H9 (cell line): ENCODE data around the gene GALNS. TPM values are rescaled to one million over a fixed set of nuclear protein-coding genes. Genes with fewer than 3 reads are reported as not detected.

ENCODE experiments used
- DNase-seq: peaks from one replicate; pipeline ENCODE4 v3.0.0-alpha.2; 2017
- H2AFZ ChIP-seq: one replicate; pipeline ENCODE4 v1.6.1; 2013; ENCODE audit warnings: mild to moderate bottlenecking, low read length, control low read depth, moderate library complexity
- H2AK5ac ChIP-seq: 2 replicates; pipeline ENCODE4 v1.6.1; 2013; ENCODE audit warnings: low read length, control low read depth, mixed read lengths; ENCODE audit not compliant: insufficient read length
- H2BK120ac ChIP-seq: one replicate; pipeline ENCODE4 v1.6.1; 2013; ENCODE audit warnings: low read depth, mild to moderate bottlenecking, low read length, control low read depth, inconsistent platforms; ENCODE audit not compliant: poor library complexity, severe bottlenecking
- H2BK12ac ChIP-seq: 2 replicates; pipeline ENCODE4 v1.6.1; 2013; ENCODE audit warnings: low read length, control low read depth, mixed read lengths, low read depth; ENCODE audit not compliant: insufficient read length
- H2BK15ac ChIP-seq: 2 replicates; pipeline ENCODE4 v1.6.1; 2013; ENCODE audit warnings: low read depth, low read length, control low read depth
- H2BK20ac ChIP-seq: one replicate; pipeline ENCODE4 v1.6.1; 2013; ENCODE audit warnings: low read depth, mild to moderate bottlenecking, low read length, control low read depth, inconsistent platforms; ENCODE audit not compliant: poor library complexity, severe bottlenecking
- H2BK5ac ChIP-seq: 2 replicates; pipeline ENCODE4 v1.6.1; 2013; ENCODE audit warnings: low read length, control low read depth, mixed read lengths; ENCODE audit not compliant: insufficient read length
- H3K14ac ChIP-seq: 2 replicates; pipeline ENCODE4 v1.6.1; 2013; ENCODE audit warnings: low read length, control low read depth; ENCODE audit not compliant: insufficient read depth
- H3K18ac ChIP-seq: 2 replicates; pipeline ENCODE4 v1.6.1; 2013; ENCODE audit warnings: low read depth, mild to moderate bottlenecking, mixed read lengths, low read length, control low read depth; ENCODE audit not compliant: insufficient read length
- H3K23ac ChIP-seq: 2 replicates; pipeline ENCODE4 v1.6.1; 2013; ENCODE audit warnings: low read length, control low read depth, mixed read lengths, low read depth; ENCODE audit not compliant: insufficient read length
- H3K23me2 ChIP-seq: 2 replicates; pipeline ENCODE4 v1.6.1; 2013; ENCODE audit warnings: low read depth, mild to moderate bottlenecking, mixed read lengths, low read length, control low read depth; ENCODE audit not compliant: insufficient read length, poor library complexity, severe bottlenecking
- H3K27ac ChIP-seq: 2 replicates; pipeline ENCODE4 v1.5.1; 2013; ENCODE audit warnings: low read length, control low read depth, mixed read lengths, low read depth; ENCODE audit not compliant: insufficient read length
- H3K27me3 ChIP-seq: 2 replicates; pipeline ENCODE4 v1.6.1; 2013; ENCODE audit warnings: low read length, control low read depth, inconsistent platforms; ENCODE audit not compliant: insufficient read depth
- H3K4ac ChIP-seq: 2 replicates; pipeline ENCODE4 v1.6.1; 2013; ENCODE audit warnings: low read depth, mild to moderate bottlenecking, control low read depth, inconsistent platforms, low read length, moderate library complexity
- H3K4me1 ChIP-seq: 2 replicates; pipeline ENCODE4 v1.6.1; 2013; ENCODE audit warnings: low read length, control low read depth, inconsistent platforms; ENCODE audit not compliant: insufficient read depth
- H3K4me2 ChIP-seq: 2 replicates; pipeline ENCODE4 v1.6.1; 2013; ENCODE audit warnings: low read length, control low read depth, mixed read lengths; ENCODE audit not compliant: insufficient read length, insufficient read depth
- H3K56ac ChIP-seq: 2 replicates; pipeline ENCODE4 v1.6.1; 2013; ENCODE audit warnings: low read depth, mild to moderate bottlenecking, mixed read lengths, low read length, control low read depth; ENCODE audit not compliant: insufficient read length
- H3K79me1 ChIP-seq: 2 replicates; pipeline ENCODE4 v1.6.1; 2013; ENCODE audit warnings: low read depth, mild to moderate bottlenecking, moderate library complexity, low read length, control low read depth, inconsistent platforms; ENCODE audit not compliant: insufficient read depth, poor library complexity, severe bottlenecking
- H3K79me2 ChIP-seq: 2 replicates; pipeline ENCODE4 v1.6.1; 2013; ENCODE audit warnings: low read length, control low read depth, inconsistent platforms; ENCODE audit not compliant: insufficient read depth
- H3K9ac ChIP-seq: 2 replicates; pipeline ENCODE4 v1.6.1; 2013; ENCODE audit warnings: low read length, control low read depth, mixed read lengths; ENCODE audit not compliant: insufficient read length; ENCODE audit errors: extremely low read depth
- H3K9me3 ChIP-seq: one replicate; pipeline ENCODE4 v1.6.1; 2013; ENCODE audit warnings: low read depth, low read length, inconsistent platforms; ENCODE audit not compliant: control insufficient read depth
- H3T11ph ChIP-seq: one replicate; pipeline ENCODE4 v1.6.1; 2013; ENCODE audit warnings: mild to moderate bottlenecking, low read length, control low read depth, inconsistent platforms
- H4K20me1 ChIP-seq: one replicate; pipeline ENCODE4 v1.6.1; 2013; ENCODE audit not compliant: control insufficient read depth, insufficient read length, insufficient read depth
- H4K5ac ChIP-seq: 2 replicates; pipeline ENCODE4 v1.6.1; 2013; ENCODE audit warnings: low read depth, mild to moderate bottlenecking, mixed read lengths, low read length, control low read depth; ENCODE audit not compliant: insufficient read length
- H4K8ac ChIP-seq: replicated peaks from 2 replicates; pipeline ENCODE4 v1.6.1; 2013; ENCODE audit warnings: low read length, control low read depth, mixed read lengths, low read depth; ENCODE audit not compliant: insufficient read length
- H4K91ac ChIP-seq: 2 replicates; pipeline ENCODE4 v1.6.1; 2013; ENCODE audit warnings: low read depth, mild to moderate bottlenecking, moderate library complexity, mixed read lengths, low read length, control low read depth; ENCODE audit not compliant: insufficient read length
- H3K27ac Mint-ChIP-seq, 3 experiments: 2 replicates in 2 of 3; 3 replicates in 1 of 3; pipeline ENCODE4 v1.8.0; 2020 to 2021; ENCODE audit warnings: mixed read lengths in 3 of 3, mild to moderate bottlenecking in 1 of 3, moderate library complexity in 1 of 3
- H3K27me3 Mint-ChIP-seq: 2 replicates; pipeline ENCODE4 v1.8.0; 2021; ENCODE audit warnings: low read depth, mild to moderate bottlenecking, moderate library complexity, mixed read lengths
- H3K36me3 Mint-ChIP-seq, 3 experiments: 2 replicates in 2 of 3; 3 replicates in 1 of 3; pipeline ENCODE4 v1.8.0; 2020 to 2021; ENCODE audit warnings: low read depth in 3 of 3, mixed read lengths in 3 of 3; ENCODE audit not compliant: insufficient read depth in 1 of 3
- H3K4me1 Mint-ChIP-seq, 2 experiments: 2 replicates each; pipeline ENCODE4 v1.8.0; 2020; ENCODE audit warnings: mixed read lengths in 2 of 2
- H3K4me3 Mint-ChIP-seq, 2 experiments: 2 replicates in 1 of 2; 3 replicates in 1 of 2; pipeline ENCODE4 v1.8.0; 2020 to 2021; ENCODE audit warnings: mild to moderate bottlenecking in 2 of 2, mixed read lengths in 2 of 2, moderate library complexity in 1 of 2
- H3K9me3 Mint-ChIP-seq, 2 experiments: 2 replicates in 1 of 2; 3 replicates in 1 of 2; pipeline ENCODE4 v1.8.0; 2020; ENCODE audit warnings: mild to moderate bottlenecking in 2 of 2, mixed read lengths in 2 of 2, moderate library complexity in 1 of 2
- WGBS: extraction: QIAGEN DNeasy Blood & Tissue Kit; methylation state at CpG from one replicate; pipeline ENCODE4 v1.1.7; 2013; ENCODE audit warnings: missing lambda C conversion rate, low lambda C conversion rate, mixed read lengths; ENCODE audit not compliant: insufficient read length; ENCODE audit errors: extremely low coverage; 5-methylcytosine and 5-hydroxymethylcytosine counted together
- total RNA-seq: library from RNA; stranded (reverse); gene quantifications from 2 replicates; pipeline ENCODE4 v1.2.1, GENCODE V29; 2021
- TF ChIP-seq, protein P1 (sequence below): fragments of 200-600 bp; sonication (generic); conservative IDR thresholded peaks from 3 replicates; pipeline ENCODE4 v1.8.0; 2021; ENCODE audit warnings: antibody characterized with exemption, mild to moderate bottlenecking

The GALNS gene
- total RNA-seq, 1 experiment from 2014 or later: 20.3 TPM

DNA sequence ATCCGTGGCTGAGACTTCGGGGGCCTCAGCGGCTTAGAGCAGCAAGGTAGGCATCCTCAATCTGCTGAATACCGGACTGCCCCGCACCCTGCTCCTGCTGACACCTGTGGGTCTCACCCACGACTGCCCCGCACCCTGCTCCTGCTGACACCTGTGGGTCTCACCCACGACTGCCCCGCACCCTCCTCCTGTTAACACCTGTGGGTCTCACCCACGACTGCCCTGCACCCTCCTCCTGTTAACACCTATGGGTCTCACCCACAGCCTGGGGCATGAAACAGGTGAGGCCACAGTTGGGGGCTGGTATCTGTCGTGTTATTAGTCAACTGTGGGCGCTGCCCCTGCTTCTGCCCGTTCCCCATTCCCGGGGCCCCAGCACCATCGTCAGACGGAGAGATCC lies 46.0 kb upstream of the GALNS start:
- H2BK5ac ChIP-seq: no peak overlapping the region

More for the DNA sequence above, 46.0 kb upstream of the GALNS start:
- Histone ChIP-seq H3K9me3 (no peaks in the 10 kb centered on the region), H3K79me2 (no peaks in the 10 kb centered on the region), H2BK12ac (no peak overlapping the region), H2BK20ac (no peak overlapping the region), H3T11ph (no peak overlapping the region), H3K18ac (no peak overlapping the region), H3K23me2 (no peaks in the 10 kb centered on the region), H3K4ac (no peak overlapping the region), H3K4me1 (no peaks in the 10 kb centered on the region), H3K4me2 (no peak overlapping the region), H3K9ac (no peak overlapping the region), H3K14ac (no peak overlapping the region), H3K56ac (no peak overlapping the region), H4K8ac (no peak overlapping the region), H4K5ac (no peak overlapping the region), H2AK5ac (no peak overlapping the region), H4K91ac (no peak overlapping the region), H3K27me3 (no peaks in the 10 kb centered on the region), H2AFZ (no peak overlapping the region), H3K27ac (no peak overlapping the region), H4K20me1 (no peaks in the 10 kb centered on the region), H3K23ac (no peak overlapping the region), H2BK15ac (no peak overlapping the region), H3K79me1 (no peaks in the 10 kb centered on the region), H2BK120ac (no peak overlapping the region)
- TF ChIP-seq, protein P1, sequence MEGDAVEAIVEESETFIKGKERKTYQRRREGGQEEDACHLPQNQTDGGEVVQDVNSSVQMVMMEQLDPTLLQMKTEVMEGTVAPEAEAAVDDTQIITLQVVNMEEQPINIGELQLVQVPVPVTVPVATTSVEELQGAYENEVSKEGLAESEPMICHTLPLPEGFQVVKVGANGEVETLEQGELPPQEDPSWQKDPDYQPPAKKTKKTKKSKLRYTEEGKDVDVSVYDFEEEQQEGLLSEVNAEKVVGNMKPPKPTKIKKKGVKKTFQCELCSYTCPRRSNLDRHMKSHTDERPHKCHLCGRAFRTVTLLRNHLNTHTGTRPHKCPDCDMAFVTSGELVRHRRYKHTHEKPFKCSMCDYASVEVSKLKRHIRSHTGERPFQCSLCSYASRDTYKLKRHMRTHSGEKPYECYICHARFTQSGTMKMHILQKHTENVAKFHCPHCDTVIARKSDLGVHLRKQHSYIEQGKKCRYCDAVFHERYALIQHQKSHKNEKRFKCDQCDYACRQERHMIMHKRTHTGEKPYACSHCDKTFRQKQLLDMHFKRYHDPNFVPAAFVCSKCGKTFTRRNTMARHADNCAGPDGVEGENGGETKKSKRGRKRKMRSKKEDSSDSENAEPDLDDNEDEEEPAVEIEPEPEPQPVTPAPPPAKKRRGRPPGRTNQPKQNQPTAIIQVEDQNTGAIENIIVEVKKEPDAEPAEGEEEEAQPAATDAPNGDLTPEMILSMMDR: no peak
- Mint-ChIP-seq H3K9me3 (no peaks in the 10 kb centered on the region), H3K27me3 (no peaks in the 10 kb centered on the region; the same call in 1 of the 2 replicates), H3K4me1 (peaks cover 6 to 15% of the 10 kb centered on the region in 2 experiments; a peak in 3 of 4 replicates), H3K27ac (no peak overlapping the region), H3K36me3 (no peaks in the 10 kb centered on the region), H3K4me3 (no peak overlapping the region)
- no peak for DNase-seq
- no CpG with 5 or more reads among the region's 16 CpGs for WGBS
